Upper lobe of right lung (tissue), 1 donor: ENCODE measurements around the gene CAMSAP1. TPM values are rescaled to one million over a fixed set of nuclear protein-coding genes. Genes with fewer than 3 reads are reported as not detected.

Experiments used
- ATAC-seq: fragments of 200-7000 bp; cut with Tn5 transposase; one replicate; pipeline ENCODE4 v1.9.1; 2020; ENCODE audit warnings: mild to moderate bottlenecking, moderate library complexity
- DNase-seq: peaks from one replicate; pipeline ENCODE4 v3.0.0-alpha.2; 2020
- H3K27ac ChIP-seq: fragments of 200-600 bp; one replicate; pipeline ENCODE4 v1.8.0; 2022
- H3K27me3 ChIP-seq: fragments of 200-600 bp; one replicate; pipeline ENCODE4 v1.8.0; 2022; ENCODE audit warnings: mild to moderate bottlenecking
- H3K36me3 ChIP-seq: fragments of 200-600 bp; one replicate; pipeline ENCODE4 v1.8.0; 2022
- H3K4me1 ChIP-seq: fragments of 200-600 bp; one replicate; pipeline ENCODE4 v1.8.0; 2022
- H3K4me3 ChIP-seq: fragments of 200-600 bp; one replicate; pipeline ENCODE4 v1.8.0; 2022; ENCODE audit warnings: mild to moderate bottlenecking
- H3K9me3 ChIP-seq: fragments of 200-600 bp; one replicate; pipeline ENCODE4 v1.8.0; 2022
- CTCF ChIP-seq: fragments of 200-600 bp; IDR thresholded peaks from one replicate; pipeline ENCODE4 v1.8.0; 2022; ENCODE audit warnings: antibody characterized with exemption
- intact Hi-C: fragments of 100-400 bp; cut with DNase I; formaldehyde crosslinking; loops from one replicate; pipeline ENCODE4 v1.11.0; 2022
- total RNA-seq: library from RNA; stranded (reverse); fragmentation: NEBNext Ultra II Directional; extraction: Animal tissue kit (Norgen Biotek cat#: 25700); gene quantifications from one replicate; pipeline ENCODE4 v1.2.1, GENCODE V29; 2021
- donor health status: DM: no; HTN: yes; CAD: no; lungs with severe emphysema.

The CAMSAP1 gene
- total RNA-seq, 1 donor from 2014 or later = 26.5 TPM

GRCh38 chr9:135761845-135762168, 145.5 kb downstream of the CAMSAP1 start:
- H3K4me3 ChIP-seq = no peak overlapping the region
- TF ChIP-seq CTCF = no peak
- no peaks in the 10 kb centered on the region for H3K9me3 ChIP-seq
- H3K4me1 ChIP-seq = no peaks in the 10 kb centered on the region
- DNase-seq = no peak
- H3K36me3 ChIP-seq = no peaks in the 10 kb centered on the region
- intact Hi-C loops = no loop called here
- H3K27ac ChIP-seq = no peak overlapping the region
- ATAC-seq = no peak
- H3K27me3 ChIP-seq = no peaks in the 10 kb centered on the region

- no peaks in the 10 kb centered on the region for H3K4me1 ChIP-seq
Observed at GRCh38 chr9:135761150-135761844, 146.0 kb downstream of the CAMSAP1 start.

GRCh38 chr9:135760465-135760864, 146.9 kb downstream of the CAMSAP1 start:
- Histone ChIP-seq H3K27me3 (no peaks in the 10 kb centered on the region), H3K27ac (no peak overlapping the region), H3K4me3 (no peak overlapping the region), H3K36me3 (no peaks in the 10 kb centered on the region), H3K4me1 (no peaks in the 10 kb centered on the region), H3K9me3 (no peaks in the 10 kb centered on the region)
- ATAC-seq (no peak), DNase-seq (no peak)
- intact Hi-C loops = no loop called here
- no peak for TF ChIP-seq CTCF

More at GRCh38 chr9:135761150-135761844, 146.0 kb downstream of the CAMSAP1 start:
- Histone ChIP-seq H3K36me3 (no peaks in the 10 kb centered on the region), H3K27me3 (no peaks in the 10 kb centered on the region), H3K27ac (no peak overlapping the region), H3K4me3 (no peak overlapping the region), H3K9me3 (no peaks in the 10 kb centered on the region)
- TF ChIP-seq CTCF = no peak
- DNase-seq (no peak), ATAC-seq (no peak)
- intact Hi-C loops = no loop called here

GRCh38 chr9:135759676-135760300, 147.6 kb downstream of the CAMSAP1 start:
- no peaks in the 10 kb centered on the region for H3K9me3 ChIP-seq
- H3K4me3 ChIP-seq = no peak overlapping the region
- intact Hi-C loops = no loop called here
- no peaks in the 10 kb centered on the region for H3K27me3 ChIP-seq
- ATAC-seq (no peak), DNase-seq (no peak)
- H3K4me1 ChIP-seq = no peaks in the 10 kb centered on the region
- H3K27ac ChIP-seq = no peak overlapping the region
- no peak for TF ChIP-seq CTCF
- no peaks in the 10 kb centered on the region for H3K36me3 ChIP-seq

GRCh38 chr9:135758870-135759269, 148.5 kb downstream of the CAMSAP1 start:
- H3K27ac ChIP-seq = no peak overlapping the region
- no peaks in the 10 kb centered on the region for H3K4me1 ChIP-seq
- no peak for TF ChIP-seq CTCF
- no peaks in the 10 kb centered on the region for H3K27me3 ChIP-seq
- DNase-seq (no peak), ATAC-seq (no peak)
- no peak overlapping the region for H3K4me3 ChIP-seq
- no peaks in the 10 kb centered on the region for H3K36me3 ChIP-seq
- H3K9me3 ChIP-seq = no peaks in the 10 kb centered on the region
- intact Hi-C loops = no loop called here

Other genes starting within 250 kb of the CAMSAP1 start
- not detected for gene LCN9, start 244.2 kb downstream of the CAMSAP1 start, total RNA-seq
- not detected for gene SOHLH1, start 208.1 kb downstream of the CAMSAP1 start, total RNA-seq
- 0.29 TPM for gene KCNT1, start 205.4 kb downstream of the CAMSAP1 start, total RNA-seq
- 30.1 TPM for gene UBAC1, start 53.8 kb upstream of the CAMSAP1 start, total RNA-seq
- gene NACC2, start 187.7 kb upstream of the CAMSAP1 start, total RNA-seq = 33.5 TPM
- 30.7 TPM for gene TMEM250, start 211.3 kb upstream of the CAMSAP1 start, total RNA-seq